ENCODE results near the gene WDR31.
"Not testable (repeated sequence)": the region's sequence is repeated elsewhere in the genome, so short reads cannot be mapped to it uniquely, and the experiment has no call there.

Gene WDR31

DNA sequence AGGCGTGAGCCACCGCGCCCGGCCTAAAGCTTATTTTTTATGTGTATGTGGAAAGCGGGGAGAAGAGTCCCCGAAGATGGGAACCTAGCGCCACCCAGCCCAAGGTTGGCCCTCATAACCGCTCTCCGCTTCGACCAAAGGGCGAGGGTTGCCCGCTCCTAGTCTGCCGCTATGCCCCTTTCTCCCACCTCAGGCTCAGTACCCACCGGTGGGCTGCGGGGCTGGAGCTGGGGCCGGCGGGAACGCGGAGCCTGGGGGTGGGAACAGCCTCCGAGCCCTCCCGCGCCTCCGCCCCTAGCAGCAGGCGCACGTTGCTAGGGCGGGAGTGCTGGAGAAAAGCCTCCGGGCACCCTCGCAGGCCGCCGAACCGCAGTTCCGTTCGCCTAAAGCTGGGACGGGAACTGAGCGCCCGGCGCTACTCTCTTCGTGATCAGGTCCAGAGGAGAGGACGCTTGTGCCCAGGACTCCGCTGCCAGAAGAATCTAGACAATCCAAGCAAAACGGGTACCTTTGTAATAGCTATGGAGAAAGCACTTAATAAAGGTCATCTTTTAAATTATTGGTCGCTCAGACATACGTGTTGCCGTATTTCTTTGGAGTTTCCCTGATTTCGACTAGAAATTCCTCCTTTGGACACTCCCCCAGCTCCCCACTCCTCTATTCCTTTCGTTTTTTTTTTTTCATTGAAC is at the start of gene WDR31:
WDR31 (minus strand) TSS at position 265 of the 689 bp plus-strand sequence. CDS start 8,253 bp downstream, outside the sequence.
- DNase-seq (ENCODE audit: low read depth, low spot score), result peak; percentile 57

DNA sequence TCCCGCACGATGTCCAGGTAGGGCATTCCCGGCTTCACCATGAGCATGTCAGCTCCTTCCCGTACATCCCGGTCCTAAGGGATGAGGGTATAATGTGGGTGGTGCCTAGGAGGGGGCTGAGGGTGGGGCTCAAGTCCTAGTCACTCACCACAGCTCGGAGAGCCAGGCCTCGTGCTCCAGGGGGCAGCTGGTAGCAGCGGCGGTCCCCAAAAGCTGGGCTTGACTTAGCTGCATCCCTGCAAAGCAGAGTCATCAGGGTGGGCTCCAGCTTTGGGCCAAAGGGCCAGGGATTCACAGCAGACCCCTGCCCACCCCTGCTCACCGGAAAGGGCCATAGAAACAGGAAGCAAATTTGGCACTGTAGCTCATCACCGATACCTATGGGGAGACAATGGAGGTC is 49.4 kb upstream of the WDR31 start:
- no peak for DNase-seq (ENCODE audit: low read depth, low spot score)

DNA sequence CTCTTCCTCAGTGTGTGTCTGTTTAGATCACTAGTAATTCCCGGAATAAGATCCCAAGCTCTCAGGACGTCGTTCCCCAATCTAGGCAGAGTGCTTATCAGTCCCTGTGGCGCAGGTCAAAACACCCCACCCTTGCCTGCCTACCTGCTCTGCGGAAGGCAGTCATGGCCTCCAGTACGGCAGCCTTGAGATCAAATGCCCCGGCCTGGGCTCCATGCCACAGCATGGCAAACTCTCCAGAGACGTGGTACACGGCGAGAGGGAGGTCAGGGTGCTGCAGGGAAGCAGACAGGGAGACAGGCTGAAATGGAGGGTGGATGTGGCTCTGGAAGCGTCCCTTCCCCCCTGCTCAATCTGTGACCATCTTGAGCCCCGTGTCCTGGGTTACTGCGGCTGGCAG is 48.8 kb upstream of the WDR31 start:
- DNase-seq (ENCODE audit: low read depth, low spot score), result no peak

- no peak for DNase-seq (ENCODE audit: low read depth, low spot score)
Measured at GRCh38 chr9:113387560-113388230, 47.6 kb upstream of the WDR31 start.

DNA sequence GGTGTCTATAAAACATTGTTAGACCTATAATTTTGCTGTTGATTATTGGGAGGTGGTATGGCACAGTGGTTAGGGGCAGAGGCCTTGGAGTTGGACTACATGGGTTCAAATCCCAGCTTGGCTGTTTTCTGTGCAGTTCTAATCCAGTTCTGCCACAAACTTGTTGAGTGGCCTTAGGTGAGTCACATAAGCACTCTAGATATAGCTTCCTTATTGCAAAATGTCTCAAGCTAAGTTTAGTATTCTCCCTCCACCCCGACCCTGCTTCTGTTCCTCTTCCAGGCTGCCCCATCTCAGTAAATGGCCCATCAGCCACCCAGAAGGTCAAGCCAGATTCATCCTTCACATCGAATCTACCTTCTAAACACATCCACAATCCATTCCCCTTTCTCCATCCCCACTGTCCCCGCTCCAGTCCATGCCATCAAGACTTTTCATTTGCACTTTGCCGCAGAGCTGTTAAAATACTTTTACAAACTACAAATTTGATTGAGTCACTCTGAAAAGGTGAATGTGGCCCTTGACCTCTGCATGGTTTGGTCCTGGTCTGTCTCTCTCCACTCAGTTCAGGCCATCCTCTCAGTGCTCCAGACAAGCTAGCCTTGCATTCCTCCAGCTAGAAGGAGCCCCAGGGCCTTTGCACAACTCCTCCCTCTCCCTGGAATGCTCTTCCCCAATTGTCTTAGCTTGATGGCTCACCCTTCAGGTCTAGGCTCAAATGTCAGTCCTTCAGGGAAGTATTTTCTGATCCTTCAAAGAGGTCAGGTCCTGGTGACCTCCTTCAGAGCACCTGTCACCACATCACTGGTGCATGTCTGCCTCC is 46.7 kb upstream of the WDR31 start:
- no peak for DNase-seq (ENCODE audit: low read depth, low spot score)

- no peak for DNase-seq (ENCODE audit: low read depth, low spot score)
Measured at GRCh38 chr9:113381909-113382411, 41.9 kb upstream of the WDR31 start.

GRCh38 chr9:113381441-113381840 is 41.4 kb upstream of the WDR31 start:
- DNase-seq (ENCODE audit: low read depth, low spot score), result not testable (repeated sequence)

- no peak for DNase-seq (ENCODE audit: low read depth, low spot score)
Measured at GRCh38 chr9:113380869-113381378, 40.8 kb upstream of the WDR31 start.

DNA sequence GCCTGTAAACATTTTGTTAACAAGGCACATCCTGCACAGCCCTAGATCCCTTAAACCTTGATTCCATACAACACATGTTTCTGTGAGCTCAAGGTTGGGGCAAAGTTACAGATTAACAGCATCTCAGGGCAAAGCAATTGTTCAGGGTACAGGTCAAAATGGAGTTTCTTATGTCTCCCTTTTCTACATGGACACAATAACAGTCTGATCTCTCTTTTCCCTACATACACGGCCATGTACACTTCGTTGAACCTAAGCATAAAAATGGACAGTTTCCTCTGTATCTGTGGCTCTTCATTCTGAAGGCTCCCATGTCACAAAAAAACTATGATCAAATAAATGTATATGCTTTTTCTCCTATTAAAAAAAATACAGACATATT is 39.7 kb upstream of the WDR31 start:
- not testable (repeated sequence) for DNase-seq (ENCODE audit: low read depth, low spot score)

- DNase-seq (ENCODE audit: low read depth, low spot score), result not testable (repeated sequence)
Measured at GRCh38 chr9:113379094-113379828, 39.2 kb upstream of the WDR31 start.

DNA sequence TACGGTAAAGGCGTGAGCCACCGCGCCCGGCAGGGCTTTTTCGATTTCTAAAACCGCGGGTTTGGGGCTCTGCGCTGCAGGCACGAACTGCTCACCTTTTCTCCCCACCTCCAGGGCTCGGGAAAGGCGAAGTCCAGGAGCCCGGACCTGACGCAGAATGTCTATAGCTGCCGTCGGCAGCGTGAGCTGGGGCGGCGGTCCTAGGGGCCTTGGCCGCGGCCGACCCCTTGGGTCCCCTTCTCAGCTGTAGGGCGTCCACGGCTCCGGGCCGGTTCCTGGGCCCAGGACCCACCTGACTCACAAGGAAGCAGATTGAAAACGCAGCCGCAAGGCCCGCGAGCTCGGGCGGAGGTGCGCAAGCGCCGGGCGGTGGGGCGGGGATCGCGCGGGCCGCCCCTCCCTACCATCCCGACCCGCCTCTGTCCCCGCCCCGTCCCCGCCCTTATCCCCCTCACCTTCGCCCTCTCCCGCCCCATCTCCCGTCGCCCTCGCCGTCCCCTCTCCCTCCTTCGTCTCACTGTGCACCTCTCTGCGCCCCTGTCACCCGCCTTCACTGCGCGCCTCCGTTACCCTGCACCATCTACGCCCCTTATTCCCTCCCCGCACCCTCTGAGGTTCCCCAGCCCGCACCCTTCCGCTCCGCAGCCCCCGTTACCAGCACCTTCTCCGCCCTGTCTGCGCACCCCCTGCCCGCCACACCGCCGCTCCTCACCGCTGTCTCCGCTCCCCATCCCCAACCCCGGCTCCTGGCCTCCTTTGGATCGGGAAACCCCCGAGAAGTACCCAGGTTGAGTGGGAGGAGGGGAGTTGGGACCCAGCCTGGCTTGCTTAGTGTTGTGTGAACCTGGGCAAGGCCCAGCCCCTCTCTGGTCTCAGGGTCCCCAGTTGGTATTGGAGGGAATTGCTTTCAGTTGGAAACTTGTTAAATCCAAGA is 36.8 kb upstream of the WDR31 start, which contains the start of gene HDHD3:
HDHD3 (minus strand) TSS at position 353 of the 934 bp plus-strand sequence. CDS start 2,632 bp downstream, outside the sequence.
- DNase-seq (ENCODE audit: low read depth, low spot score), result peak; percentile 48

- DNase-seq (ENCODE audit: low read depth, low spot score), result no peak
Measured at GRCh38 chr9:113375057-113376023, 35.3 kb upstream of the WDR31 start.

GRCh38 chr9:113373676-113374392 is 33.8 kb upstream of the WDR31 start:
- DNase-seq (ENCODE audit: low read depth, low spot score), result no peak

- DNase-seq (ENCODE audit: low read depth, low spot score), result no peak
Measured at GRCh38 chr9:113373256-113373655, 33.2 kb upstream of the WDR31 start.

DNA sequence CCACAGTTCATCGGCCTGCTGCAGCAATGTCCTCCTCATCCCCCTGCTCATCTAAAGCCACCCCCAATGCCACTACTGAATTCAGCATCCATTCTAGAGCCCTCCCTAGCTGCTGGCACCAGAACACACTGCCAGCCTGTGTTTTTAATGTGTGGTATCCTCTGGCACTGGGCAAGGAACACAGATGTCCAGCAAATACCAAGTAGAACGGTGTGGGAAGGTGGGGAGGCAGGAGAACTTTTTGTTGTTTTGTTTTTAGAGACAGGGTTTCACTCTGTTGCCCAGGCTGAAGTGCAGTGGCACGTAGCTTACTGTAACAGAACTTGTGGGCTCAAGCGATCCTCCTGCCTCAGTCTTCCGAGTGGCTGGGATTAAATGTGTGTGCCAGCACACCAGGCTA is 32.0 kb upstream of the WDR31 start:
- no peak for DNase-seq (ENCODE audit: low read depth, low spot score)

- DNase-seq (ENCODE audit: low read depth, low spot score), result no peak
Measured at GRCh38 chr9:113370806-113371325, 30.8 kb upstream of the WDR31 start.

DNA sequence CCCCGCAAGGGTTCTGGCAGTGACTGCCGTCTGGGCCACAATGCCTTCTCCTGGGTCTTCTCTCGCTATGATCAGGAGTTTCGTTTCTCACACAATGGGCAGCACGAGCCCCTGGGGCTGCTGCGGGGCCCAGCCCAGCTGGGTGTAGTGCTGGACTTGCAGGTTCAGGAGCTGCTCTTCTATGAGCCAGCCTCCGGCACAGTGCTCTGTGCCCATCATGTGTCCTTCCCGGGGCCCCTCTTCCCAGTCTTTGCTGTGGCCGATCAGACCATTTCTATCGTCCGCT is 29.7 kb upstream of the WDR31 start:
- DNase-seq (ENCODE audit: low read depth, low spot score), result no peak
